HG02938 (cell line): ENCODE measurements around the gene ATXN7L1.
"Not testable (repeated sequence)": the region's sequence is repeated elsewhere in the genome, so short reads cannot be mapped to it uniquely, and the experiment has no call there.

Experiments used
- ATAC-seq: cut with Tn5 transposase; IDR thresholded peaks from one replicate; pipeline ENCODE4 v1.9.1; 2021; ENCODE audit warnings: mild to moderate bottlenecking, moderate library complexity; ENCODE audit not compliant: unreplicated experiment

ATXN7L1 gene

DNA sequence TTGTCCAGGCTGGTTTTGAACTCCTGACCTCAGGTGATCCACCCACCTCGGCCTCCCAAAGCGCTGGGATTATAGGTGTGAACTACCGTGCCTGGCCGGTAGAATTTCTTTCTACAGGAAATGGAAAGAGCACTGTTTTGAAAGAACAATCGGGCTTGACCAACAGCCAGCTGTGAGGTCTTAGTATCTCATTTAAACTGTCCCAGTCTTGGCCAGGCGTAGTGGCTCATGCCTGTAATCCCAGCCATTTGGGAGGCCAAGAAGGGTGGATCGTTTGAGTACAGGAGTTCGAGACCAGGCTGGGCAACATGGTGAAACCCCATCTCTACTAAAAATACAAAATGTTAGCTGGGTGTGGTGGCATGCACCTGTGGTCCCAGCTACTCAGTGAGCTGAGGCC lies 277.3 kb downstream of the ATXN7L1 start:
- not testable (repeated sequence) for ATAC-seq

DNA sequence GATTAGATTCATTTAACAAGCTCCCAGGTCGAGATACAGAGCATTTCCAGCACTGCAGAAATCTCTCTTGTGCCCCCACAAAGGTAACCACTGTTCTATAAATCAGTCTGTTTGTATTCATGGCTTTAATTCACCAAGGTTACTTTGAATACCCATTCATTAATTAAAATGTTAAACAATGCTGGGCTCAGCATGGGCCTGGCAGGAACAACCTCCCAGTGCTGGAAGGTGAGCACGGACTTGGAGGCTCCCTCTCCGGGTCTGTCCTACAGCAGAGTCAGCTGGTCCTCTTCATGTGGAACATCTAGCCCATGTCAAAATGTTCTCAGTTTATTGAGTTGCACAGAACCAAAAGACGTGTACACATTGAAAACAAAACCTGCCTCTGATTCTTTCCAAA lies 279.5 kb downstream of the ATXN7L1 start:
- no peak for ATAC-seq

DNA sequence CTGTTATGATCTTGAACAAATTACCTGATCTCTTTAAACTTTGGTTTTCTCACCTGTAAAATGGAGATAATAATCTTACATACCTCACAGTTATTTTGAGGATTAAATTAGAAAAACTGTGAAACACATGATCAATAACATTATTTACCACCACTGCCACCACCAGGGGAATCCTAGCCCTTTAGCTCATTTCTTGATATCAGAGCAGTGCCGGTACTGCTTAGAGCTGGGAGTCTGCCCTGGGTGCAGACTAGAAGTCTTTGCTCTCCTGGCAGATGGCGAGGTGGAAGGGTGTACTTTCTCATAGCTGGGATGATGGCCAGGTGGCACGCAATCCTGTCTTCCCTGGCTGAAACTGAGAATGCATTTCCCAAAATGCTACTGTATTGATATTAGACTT lies 282.4 kb downstream of the ATXN7L1 start:
- ATAC-seq, result no peak

DNA sequence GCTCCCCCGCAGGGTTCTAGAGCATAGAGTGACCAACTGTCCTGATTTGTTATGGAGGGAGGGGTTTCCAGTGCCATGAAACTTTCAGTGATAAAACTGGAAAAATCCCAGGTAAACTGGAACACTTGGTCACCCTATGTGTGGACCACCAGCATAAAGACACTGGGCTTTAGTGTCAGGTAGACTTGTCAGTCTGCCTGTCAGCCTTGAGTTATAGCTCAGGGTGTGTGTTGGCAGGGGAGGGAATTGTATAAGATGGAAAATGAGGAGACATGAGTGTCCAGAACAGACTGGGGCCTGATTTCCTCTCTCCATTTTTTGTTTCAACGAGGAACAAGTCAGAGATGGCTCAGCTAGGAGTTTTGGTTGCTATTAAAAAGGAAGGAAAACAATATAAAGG lies 284.9 kb downstream of the ATXN7L1 start:
- ATAC-seq, result no peak

DNA sequence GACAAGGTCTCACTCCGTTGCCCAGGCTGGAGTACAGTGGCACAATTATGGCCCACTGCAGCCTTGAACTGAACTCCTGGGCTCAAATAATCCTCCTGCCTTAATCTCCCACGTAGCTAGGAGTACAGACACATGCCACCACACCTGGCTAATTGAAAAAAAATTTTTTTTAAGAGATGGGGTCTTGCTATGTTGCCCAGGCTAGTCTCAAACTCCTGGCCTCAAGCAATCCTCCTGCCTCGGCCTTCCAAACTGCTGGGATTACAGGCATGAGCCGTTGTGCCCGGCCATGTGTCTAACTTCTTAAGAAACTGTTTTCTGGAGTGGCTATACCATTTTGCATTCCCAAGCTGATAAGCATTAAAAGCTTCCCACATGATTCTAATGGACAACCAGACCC lies 285.6 kb downstream of the ATXN7L1 start:
- no peak for ATAC-seq

DNA sequence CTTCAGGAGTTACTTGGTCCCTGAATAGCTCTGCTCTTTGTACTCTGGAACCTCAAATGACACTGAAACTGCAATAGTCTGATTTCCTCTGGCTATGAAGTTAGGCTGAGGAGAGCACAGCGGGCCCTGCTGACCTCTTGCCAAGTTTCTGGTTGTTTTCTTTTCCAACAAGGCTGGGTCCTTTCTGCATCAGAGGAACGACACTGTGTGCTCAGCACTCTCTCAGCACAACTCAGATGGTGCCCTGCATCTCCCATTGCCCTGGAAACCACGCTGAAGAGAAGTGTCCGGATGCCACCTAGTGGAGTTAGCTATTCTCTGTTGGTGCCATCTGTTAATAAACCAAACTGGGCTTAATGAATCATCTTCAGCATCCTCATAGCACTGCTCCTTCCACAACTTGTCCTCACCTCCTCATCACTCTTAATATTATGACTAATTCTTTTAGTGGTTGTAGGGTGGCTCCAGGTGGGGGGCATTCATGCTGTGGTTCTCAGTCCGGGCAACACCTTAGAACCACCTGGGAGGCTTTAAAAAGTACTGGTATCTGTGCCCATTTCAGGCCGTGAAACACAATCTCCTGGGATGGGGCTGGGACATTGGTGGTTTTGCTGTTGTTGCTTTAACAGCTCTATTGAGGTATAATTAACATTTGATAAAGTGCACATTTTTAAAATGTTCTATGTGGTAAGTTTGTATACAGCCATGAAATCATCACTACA lies 286.9 kb downstream of the ATXN7L1 start:
- ATAC-seq, result peak; percentile 87

DNA sequence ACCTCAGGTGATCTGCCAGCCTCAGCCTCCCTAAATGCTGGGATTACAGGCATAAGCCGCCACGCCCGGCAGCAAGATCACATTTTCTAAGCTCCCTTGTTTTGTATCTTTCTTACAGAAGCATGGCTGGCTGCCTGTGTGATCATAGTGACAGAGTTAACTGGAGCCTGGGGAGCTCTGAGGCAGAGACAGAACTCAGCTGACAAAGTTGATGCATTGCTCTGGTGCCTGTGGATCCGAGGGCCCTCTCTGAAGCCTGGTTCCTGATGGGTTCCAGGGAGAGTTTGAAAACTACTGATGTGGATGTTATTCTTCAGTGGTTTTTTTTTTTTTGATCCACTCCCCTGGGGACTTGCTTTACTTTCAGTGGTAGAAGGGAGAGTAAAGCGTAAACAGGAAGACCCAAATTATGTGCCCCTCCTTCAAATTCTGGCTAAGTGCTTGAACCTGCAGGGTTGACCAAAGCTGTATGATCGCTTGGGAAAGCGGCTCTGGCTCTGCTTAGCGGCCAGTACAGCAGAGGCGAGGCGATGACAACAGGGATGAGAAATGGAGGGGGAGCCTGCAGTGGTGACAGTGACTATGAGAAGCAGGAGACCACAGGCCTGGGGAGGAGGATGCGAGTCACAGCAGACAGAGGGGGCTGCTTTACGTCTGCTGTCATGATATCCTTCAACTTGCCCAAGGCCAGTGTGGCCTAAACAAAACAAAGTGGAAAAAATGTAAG lies 288.3 kb downstream of the ATXN7L1 start:
- no peak for ATAC-seq

DNA sequence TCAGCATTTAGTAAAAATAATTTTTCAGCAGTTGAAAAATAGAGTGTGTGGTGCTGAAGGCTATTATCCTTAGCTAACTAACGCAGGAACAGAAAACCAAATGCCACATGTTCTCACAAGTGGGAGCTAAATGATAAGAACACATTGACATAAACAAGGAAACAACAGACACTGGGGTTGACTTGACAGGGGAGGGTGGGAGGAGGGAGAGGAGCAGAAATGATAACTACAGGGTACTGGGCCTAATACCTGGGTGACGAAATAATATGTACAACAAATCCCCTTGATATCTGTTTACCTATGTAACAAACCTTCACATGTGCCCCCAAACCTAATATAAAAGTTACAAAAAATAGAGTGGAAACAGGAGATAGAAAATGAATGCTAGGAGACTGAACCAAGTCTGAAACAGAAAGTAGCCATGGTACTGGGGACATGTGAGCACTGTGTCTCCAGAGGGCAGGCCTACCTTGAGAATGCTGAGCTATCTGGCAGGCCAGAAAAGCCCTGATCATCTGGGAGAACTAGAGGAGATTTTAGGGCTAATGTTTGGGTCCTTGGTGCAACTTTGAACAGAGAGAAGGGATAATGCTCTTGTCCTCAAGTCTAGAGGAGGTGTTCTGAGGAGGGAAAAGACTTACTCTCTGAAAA lies 290.4 kb downstream of the ATXN7L1 start:
- no peak for ATAC-seq

DNA sequence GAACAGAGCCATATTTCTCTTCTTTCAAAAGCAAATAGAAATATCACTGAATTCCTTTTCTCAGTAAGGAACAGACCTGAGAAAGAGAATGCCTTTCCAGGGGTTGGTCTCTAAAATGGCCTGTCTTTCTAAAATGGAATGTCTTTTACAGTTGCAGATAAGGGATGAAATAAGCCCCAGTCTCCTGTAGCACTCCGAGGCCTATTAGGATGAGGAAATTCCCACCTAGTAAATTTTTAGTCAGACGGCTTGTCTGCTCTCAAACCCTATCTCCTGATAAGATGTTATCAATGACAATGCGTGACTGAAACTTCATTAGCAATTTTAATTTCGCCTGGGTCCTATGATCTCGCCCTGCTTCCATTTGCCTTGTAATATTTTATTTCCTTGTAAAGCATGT lies 292.2 kb downstream of the ATXN7L1 start:
- ATAC-seq, result no peak

DNA sequence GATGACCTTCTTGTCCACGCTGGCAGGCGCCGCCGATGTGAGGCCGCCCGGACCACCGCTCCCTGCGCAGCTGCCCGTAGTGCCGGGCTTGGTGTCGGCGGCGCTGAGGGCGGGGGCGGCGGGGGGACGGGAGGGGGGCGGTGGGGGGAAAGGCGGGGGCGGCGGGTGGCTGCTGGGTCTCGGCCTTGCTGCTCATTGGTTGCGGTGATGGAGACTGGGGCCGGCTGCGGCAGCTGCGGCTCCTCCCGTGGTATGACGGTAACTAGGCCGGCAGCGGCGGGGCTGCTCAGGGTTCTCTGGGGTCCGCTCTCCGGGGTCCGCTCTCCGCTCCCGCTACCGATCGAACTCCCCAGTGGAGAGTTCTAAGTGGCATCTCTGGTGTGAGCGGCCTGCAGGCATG lies 293.3 kb downstream of the ATXN7L1 start:
- ATAC-seq, result no peak

DNA sequence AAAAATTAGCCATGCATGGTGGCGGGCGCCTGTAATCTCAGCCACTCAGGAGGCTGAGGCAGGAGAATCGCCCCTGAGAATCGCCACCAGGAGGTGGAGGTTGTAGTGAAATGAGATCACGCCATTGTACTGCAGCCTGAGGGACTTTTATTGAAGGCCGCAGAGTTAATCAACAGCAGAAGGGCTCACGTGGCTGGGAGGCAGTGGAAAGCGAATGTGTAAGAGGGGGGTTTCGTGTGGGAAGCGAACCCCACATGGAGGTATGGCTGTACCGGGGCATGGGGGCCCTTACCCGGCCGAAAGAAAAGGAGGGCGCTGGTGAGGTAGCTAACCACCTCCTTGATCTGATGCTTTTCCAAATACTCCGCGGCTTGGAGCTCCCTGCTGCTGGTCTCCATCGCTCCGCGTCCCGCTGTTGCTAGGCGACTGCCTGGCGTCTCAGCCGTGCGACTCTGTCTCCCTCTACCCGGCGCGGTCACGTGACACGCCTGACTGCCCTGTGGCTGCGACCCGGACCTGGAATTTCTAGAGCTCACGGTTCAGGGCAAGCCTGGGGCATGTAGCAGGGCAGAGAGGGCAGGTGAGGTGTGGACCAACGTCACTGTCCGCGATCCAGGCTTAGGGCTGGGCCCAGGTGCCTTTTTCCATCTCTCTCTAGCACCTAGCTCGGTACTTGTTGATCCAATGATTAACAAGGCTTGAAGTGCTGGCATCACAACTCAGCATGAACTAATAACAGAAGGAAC lies 295.2 kb downstream of the ATXN7L1 start, which contains the start of gene EFCAB10:
Gene EFCAB10 (minus strand): TSS at position 428 of the 746 bp plus-strand sequence. CDS start 30 bp downstream, at position 398.
- ATAC-seq, result peak; percentile 94

DNA sequence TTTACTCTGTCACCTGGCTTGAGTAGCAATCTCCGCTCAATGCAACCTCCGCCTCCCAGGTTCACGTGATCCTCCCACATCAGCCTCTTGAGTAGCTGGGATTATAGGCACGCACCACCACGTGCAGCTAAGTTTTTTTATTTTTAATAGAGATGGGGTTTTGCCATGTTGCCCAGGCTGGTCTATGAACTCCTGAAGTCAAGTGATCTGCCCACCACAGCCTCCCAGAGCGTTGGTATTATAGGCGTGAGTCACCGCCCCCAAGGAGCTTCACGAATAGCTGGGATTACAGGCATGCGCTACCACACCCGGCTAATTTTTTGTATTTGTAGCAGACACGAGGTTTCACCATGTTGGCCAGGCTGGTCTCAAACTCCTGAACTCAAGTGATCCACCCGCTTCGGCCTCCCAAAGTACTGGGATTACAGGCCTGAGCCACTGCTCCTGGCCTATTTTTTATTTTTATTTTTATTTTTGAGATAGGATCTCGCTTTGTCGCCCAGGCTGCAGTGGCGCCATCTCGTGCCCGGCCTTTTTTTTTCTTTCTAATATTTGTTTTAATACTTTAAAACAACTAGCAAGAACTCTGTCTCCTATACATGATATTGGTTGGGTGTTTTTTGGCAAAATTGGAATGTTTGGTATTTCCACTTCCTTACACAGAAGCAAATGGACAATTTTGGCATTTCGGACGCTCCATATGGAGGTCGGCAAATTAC lies 296.2 kb downstream of the ATXN7L1 start:
- no peak for ATAC-seq

DNA sequence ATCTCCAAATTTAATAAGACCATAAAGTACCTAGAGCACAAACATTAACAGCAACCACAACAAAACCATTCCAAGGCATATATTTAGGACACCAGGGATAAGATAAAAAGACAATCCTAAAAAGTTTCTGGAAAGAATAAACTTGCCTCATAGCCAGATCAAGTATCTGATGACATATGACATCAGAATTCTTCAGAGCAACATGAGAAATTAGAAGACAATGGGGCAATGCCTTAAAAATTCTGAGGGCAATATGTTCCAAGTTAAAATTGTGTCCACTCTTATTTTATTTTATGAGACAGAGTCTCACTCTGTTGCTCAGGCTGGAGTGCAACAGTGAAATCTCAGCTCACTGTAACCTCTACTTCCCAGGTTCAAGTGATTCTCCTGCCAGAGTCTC lies 297.9 kb downstream of the ATXN7L1 start:
- no peak for ATAC-seq

DNA sequence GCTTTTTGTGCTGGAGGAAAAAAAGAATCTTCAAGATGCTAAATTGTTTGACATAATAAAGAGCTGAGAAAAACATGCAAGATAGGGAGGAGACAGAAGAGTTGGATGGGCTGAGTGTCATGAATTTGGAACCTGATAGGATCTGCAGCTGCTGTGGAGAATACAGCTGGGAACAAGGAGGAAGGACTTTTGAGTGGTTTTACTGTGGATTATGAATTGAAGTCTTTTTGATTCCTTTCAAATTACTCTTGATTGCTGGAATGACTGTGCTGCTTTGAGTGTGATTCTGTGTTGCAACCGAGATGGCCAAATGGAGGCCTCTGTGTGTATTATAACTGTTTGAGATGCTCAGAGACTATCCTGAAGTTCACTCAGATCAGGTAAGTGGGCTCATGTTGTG lies 299.1 kb downstream of the ATXN7L1 start:
- ATAC-seq, result no peak

DNA sequence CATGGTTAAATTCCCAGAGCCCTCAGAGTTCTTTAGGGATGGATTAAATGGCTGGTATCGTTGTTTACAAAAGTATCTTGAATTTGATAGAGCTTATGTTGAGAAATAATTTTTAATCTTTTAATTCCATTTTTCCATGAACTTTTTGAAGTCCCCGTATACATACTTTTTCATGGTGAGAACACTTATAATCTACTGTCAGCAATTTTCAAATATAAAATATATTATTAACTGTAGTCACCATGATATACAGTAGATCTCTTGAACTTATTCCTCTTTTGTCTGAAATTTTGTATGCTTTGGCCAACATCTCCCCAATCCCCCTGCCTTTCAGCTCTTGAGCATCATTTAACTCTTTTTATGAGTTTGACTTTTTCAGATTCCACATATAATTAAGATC lies 304.5 kb downstream of the ATXN7L1 start:
- ATAC-seq, result no peak

DNA sequence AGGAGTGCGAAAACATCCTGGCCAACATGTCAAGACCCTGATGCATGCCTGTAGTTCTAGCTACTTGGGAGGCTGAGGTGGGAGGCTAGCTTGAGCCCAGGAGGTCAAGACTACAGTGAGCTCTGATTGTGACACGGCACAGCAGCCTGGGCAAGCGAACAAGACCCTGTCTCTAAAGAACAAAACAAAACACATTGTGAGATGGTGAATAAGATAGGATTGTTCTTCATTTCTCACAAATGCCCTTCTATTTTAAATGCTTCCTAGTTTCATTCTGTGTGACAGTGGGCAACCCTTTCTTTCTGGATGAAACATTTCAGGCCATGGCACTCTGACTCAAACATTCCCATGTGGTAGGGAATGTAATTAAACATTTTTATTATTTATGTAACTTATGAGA lies 308.6 kb downstream of the ATXN7L1 start:
- no peak for ATAC-seq

DNA sequence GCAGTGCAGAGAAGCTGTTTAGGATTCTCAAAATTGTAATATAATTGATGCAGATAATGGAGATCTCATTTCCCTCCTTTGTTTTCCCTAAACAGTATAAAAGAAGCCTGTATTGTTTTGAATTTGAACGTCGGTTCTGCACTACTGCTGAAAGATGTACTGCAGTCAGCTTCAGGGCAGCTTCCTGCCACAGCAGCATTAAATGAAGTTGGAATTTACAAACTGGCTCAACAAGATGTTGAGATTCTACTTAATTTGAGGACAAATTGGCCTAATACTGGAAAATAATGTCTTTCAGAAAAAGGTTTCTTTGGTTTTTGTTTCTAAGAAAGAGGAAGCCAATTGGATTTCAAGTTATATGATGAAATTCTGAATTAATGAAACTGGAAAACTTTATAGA lies 309.4 kb downstream of the ATXN7L1 start:
- ATAC-seq, result no peak

DNA sequence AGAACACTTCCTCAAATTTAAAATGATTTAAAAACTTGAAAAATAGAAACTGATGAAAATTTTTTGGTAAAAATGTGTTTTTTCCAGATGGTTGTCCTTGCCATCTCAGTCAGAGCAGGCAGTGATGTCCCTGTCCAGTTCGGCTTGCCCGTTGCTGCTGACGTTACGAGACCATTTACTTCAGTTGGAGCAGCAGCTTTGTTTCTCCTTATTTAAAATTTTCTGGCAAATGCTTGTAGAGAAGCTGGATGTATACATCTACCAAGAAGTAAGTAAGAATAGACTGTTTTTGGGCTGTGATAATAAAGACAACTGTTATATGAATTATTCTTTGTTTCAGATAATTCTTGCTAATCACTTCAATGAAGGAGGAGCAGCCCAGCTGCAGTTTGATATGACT lies 311.2 kb downstream of the ATXN7L1 start:
- no peak for ATAC-seq

DNA sequence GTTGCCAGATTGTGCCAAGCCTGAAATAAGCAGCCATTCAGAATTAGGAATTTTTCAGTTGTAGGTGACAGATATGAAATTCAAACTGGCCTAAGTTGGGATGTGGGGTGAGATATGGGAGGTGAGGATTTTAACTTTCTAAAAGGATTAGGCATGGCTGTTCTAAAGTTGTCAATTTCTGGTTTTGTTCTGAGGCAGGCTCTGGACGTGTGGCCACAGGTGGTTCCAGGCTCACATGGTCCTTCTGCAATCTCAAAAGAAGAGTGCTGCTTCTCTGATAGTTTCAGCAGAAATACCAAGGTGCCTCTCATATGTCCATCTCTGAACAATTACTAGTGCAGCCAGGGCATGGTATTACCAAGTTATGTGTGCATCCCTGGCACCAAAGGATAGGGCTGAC lies 316.5 kb downstream of the ATXN7L1 start:
- no peak for ATAC-seq
